ENCODE measurements around the gene PCDHB16.
"Not testable (repeated sequence)": the region's sequence is repeated elsewhere in the genome, so short reads cannot be mapped to it uniquely, and the experiment has no call there.

Gene PCDHB16

DNA sequence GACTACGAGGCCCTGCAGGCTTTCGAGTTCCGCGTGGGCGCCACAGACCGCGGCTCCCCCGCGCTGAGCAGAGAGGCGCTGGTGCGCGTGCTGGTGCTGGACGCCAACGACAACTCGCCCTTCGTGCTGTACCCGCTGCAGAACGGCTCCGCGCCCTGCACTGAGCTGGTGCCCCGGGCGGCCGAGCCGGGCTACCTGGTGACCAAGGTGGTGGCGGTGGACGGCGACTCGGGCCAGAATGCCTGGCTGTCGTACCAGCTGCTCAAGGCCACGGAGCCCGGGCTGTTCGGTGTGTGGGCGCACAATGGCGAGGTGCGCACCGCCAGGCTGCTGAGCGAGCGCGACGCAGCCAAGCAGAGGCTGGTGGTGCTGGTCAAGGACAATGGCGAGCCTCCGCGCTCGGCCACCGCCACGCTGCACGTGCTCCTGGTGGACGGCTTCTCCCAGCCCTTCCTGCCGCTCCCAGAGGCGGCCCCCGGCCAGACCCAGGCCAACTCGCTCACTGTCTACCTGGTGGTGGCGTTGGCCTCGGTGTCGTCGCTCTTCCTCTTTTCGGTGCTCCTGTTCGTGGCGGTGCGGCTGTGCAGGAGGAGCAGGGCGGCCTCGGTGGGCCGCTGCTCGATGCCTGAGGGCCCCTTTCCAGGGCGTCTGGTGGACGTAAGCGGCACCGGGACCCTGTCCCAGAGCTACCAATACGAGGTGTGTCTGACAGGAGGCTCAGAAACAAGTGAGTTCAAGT is 2.1 kb downstream of the PCDHB16 start:
- not testable (repeated sequence) for DNase-seq (ENCODE audit: low read depth in 2 of 2)

- DNase-seq (ENCODE audit: low read depth in 2 of 2), result peak in 1 of 2 donors; percentile 11
These were observed 4.8 kb downstream of the PCDHB16 start, which contains the start of gene PCDHB9 for GRCh38 chr5:141186897-141187512. Gene PCDHB9, plus strand, starts transcription at chr5:141187161. Its CDS starts 158 bp downstream, at chr5:141187319.

- DNase-seq (ENCODE audit: low read depth in 2 of 2), result not testable (repeated sequence)
These were observed 6.5 kb downstream of the PCDHB16 start for GRCh38 chr5:141188682-141189081.

DNA sequence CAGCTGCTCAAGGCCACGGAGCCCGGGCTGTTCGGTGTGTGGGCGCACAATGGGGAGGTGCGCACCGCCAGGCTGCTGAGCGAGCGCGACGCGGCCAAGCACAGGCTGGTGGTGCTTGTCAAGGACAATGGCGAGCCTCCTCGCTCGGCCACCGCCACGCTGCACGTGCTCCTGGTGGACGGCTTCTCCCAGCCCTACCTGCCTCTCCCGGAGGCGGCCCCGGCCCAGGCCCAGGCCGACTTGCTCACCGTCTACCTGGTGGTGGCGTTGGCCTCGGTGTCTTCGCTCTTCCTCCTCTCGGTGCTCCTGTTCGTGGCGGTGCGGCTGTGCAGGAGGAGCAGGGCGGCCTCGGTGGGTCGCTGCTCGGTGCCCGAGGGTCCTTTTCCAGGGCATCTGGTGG is 6.9 kb downstream of the PCDHB16 start:
- not testable (repeated sequence) for DNase-seq (ENCODE audit: low read depth in 2 of 2)

- DNase-seq (ENCODE audit: low read depth in 2 of 2), result no peak
These were observed 10.0 kb downstream of the PCDHB16 start, which contains the start of gene PCDHB10 for GRCh38 chr5:141192110-141192725. Gene PCDHB10, plus strand, starts transcription at chr5:141192353. Its CDS starts 200 bp downstream, at chr5:141192553.

GRCh38 chr5:141194332-141194731 is 12.1 kb downstream of the PCDHB16 start:
- not testable (repeated sequence) for DNase-seq (ENCODE audit: low read depth in 2 of 2)

DNA sequence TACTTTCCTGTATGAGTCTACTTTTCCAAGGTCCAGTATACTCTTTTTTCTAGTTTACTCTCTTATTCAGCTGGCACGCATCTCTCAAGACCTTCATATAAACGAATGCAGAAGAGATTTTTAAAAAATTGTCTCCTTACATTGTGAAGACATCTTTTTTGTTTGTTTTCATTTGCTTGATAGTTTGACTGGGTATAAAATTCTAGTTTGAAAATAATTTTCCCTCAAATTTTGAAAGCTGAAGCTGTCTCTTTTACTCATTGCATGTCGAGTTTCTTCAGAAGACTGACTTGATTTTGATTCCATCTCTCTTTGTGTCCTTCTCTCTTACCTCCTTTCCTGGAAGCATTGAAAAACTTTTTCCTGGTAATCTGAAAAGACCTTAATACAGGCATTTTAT is 14.2 kb downstream of the PCDHB16 start:
- no peak for DNase-seq (ENCODE audit: low read depth in 2 of 2)

DNA sequence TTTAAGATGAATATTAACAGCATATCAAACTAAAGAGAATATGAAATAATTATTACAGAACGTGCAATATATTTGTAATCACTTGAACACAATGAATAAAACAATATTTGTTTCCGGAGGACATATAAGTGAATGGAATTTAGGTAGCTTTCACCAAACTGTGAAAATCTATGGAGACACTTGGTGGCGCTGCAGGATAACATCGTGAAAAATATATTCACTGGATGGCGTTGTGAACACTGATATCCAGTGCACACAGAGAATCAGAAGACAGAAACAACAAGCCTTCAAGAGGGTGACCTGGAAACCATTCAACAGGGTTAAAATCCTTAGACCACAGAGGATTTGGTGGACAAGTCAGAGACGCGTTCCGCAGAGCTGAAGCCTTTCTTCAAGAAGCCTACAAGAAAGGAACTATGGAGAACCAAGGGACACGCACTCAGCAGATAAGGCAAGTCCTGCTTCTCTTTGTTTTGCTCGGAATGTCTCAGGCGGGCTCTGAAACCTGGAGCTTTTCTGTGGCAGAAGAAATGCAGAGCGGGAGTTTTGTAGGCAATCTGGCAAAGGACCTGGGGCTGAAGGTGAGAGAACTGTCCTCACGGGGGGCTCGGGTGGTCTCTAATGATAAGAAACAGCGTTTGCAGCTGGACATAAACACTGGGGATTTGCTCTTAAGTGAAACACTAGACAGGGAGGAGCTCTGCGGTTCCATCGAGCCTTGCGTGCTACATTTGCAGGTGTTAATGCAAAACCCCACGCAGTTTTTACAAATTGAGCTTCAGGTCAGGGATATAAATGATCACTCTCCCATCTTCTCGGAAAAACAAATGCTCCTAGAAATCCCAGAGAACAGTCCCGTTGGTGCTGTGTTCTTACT is 17.4 kb downstream of the PCDHB16 start, which contains the start of gene PCDHB11:
Gene PCDHB11 (plus strand): TSS at position 269 of the 877 bp plus-strand sequence. CDS start 148 bp downstream, at position 417.
- no peak for DNase-seq (ENCODE audit: low read depth in 2 of 2)

- DNase-seq (ENCODE audit: low read depth in 2 of 2), result not testable (repeated sequence)
These were observed 18.9 kb downstream of the PCDHB16 start for GRCh38 chr5:141201126-141201525.

DNA sequence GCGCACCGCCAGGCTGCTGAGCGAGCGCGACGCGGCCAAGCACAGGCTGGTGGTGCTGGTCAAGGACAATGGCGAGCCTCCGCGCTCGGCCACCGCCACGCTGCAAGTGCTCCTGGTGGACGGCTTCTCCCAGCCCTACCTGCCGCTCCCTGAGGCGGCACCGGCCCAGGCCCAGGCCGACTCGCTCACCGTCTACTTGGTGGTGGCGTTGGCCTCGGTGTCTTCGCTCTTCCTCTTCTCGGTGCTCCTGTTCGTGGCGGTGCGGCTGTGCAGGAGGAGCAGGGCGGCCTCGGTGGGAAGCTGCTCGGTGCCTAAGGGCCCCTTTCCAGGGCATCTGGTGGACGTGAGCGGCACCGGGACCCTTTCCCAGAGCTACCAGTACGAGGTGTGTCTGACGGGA is 19.5 kb downstream of the PCDHB16 start:
- not testable (repeated sequence) for DNase-seq (ENCODE audit: low read depth in 2 of 2)

DNA sequence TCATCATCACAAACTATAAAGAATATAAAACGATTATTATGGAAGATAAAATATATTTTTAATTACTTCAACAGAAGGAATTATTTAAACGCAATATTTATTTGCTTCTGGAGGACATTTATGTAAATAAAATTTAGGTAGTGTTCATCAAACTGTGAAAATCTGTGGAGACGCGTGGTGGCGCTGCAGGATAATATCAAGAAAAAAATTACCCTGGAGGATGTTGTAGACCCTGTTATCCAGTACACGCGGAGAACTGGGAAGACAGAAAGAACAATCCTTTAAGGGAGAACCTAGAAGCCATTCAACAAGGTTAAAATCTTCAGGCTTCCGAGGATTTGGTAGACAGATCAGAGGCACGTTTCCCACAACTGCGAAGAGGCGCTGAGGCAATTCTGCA is 26.3 kb downstream of the PCDHB16 start, which contains the start of gene PCDHB12:
Gene PCDHB12 (plus strand): TSS at position 242 of the 400 bp plus-strand sequence. CDS start 189 bp downstream, outside the sequence.
- DNase-seq (ENCODE audit: low read depth in 2 of 2), result no peak

- not testable (repeated sequence) for DNase-seq (ENCODE audit: low read depth in 2 of 2)
These were observed 28.1 kb downstream of the PCDHB16 start for GRCh38 chr5:141210281-141210680.

DNA sequence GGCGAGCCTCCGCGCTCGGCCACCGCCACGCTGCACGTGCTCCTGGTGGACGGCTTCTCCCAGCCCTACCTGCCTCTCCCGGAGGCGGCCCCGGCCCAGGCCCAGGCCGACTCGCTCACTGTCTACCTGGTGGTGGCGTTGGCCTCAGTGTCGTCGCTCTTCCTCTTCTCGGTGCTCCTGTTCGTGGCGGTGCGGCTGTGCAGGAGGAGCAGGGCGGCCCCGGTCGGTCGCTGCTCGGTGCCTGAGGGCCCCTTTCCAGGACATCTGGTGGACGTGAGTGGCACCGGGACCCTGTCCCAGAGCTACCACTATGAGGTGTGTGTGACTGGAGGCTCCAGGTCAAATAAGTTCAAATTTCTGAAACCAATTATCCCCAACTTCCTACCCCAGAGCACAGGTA is 28.7 kb downstream of the PCDHB16 start:
- not testable (repeated sequence) for DNase-seq (ENCODE audit: low read depth in 2 of 2)

GRCh38 chr5:141213656-141214339 is 31.6 kb downstream of the PCDHB16 start, which contains the start of gene PCDHB13:
Gene PCDHB13, plus strand, starts transcription at chr5:141213919. Its CDS starts 205 bp downstream, at chr5:141214124.
- not testable (repeated sequence) for DNase-seq (ENCODE audit: low read depth in 2 of 2)

DNA sequence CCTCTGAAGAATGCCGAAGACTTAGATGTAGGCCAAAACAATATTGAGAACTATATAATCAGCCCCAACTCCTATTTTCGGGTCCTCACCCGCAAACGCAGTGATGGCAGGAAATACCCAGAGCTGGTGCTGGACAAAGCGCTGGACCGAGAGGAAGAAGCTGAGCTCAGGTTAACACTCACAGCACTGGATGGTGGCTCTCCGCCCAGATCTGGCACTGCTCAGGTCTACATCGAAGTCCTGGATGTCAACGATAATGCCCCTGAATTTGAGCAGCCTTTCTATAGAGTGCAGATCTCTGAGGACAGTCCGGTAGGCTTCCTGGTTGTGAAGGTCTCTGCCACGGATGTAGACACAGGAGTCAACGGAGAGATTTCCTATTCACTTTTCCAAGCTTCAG is 32.4 kb downstream of the PCDHB16 start:
- not testable (repeated sequence) for DNase-seq (ENCODE audit: low read depth in 2 of 2)

GRCh38 chr5:141215504-141215903 is 33.3 kb downstream of the PCDHB16 start:
- not testable (repeated sequence) for DNase-seq (ENCODE audit: low read depth in 2 of 2)

DNA sequence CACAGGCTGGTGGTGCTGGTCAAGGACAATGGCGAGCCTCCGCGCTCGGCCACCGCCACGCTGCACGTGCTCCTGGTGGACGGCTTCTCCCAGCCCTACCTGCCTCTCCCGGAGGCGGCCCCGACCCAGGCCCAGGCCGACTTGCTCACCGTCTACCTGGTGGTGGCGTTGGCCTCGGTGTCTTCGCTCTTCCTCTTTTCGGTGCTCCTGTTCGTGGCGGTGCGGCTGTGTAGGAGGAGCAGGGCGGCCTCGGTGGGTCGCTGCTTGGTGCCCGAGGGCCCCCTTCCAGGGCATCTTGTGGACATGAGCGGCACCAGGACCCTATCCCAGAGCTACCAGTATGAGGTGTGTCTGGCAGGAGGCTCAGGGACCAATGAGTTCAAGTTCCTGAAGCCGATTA is 33.8 kb downstream of the PCDHB16 start:
- DNase-seq (ENCODE audit: low read depth in 2 of 2), result not testable (repeated sequence)

GRCh38 chr5:141223112-141223783 is 41.1 kb downstream of the PCDHB16 start, which contains the start of gene PCDHB14:
Gene PCDHB14, plus strand, starts transcription at chr5:141223343. Its CDS starts 163 bp downstream, at chr5:141223506.
- no peak for DNase-seq (ENCODE audit: low read depth in 2 of 2)

- DNase-seq (ENCODE audit: low read depth in 2 of 2), result not testable (repeated sequence)
These were observed 42.7 kb downstream of the PCDHB16 start for GRCh38 chr5:141224844-141225243.

- not testable (repeated sequence) for DNase-seq (ENCODE audit: low read depth in 2 of 2)
These were observed 43.2 kb downstream of the PCDHB16 start for GRCh38 chr5:141225421-141225820.
